HepG2 (cell line): ENCODE measurements around the gene UROS. TPM values are rescaled to one million over a fixed set of nuclear protein-coding genes. Genes with fewer than 3 reads are reported as not detected.

Source experiments
- ATAC-seq: fragments of 200-7000 bp; cut with Tn5 transposase; 3 replicates; pipeline ENCODE4 v1.9.1; 2020; ENCODE audit warnings: mild to moderate bottlenecking, moderate library complexity
- BruUV-seq: library from RNA; stranded (reverse); fragments of 400-500 nt; replicated peaks from 2 replicates; lab custom pipeline; 2021; lab: Mats Ljungman, UMichigan
- CTCF ChIA-PET: fragments of 300-600 bp; formaldehyde crosslinking; extraction: SDS; loops from one replicate; lab custom pipeline; 2021; ENCODE audit warnings: low total read pairs, inconsistent platforms, low intra/inter-chr PET ratio; lab: Yijun Ruan, JAX
- POLR2A ChIA-PET: fragments of 350-600 bp; sonication (Branson Sonifier 250); formaldehyde crosslinking; loops from one replicate; lab custom pipeline; 2020; ENCODE audit warnings: antibody characterized with exemption, inconsistent platforms; lab: Yijun Ruan, JAX
- DNase-seq: peaks from one replicate; pipeline ENCODE4 v3.0.0-alpha.2; 2015; ENCODE audit warnings: low spot score
- FAIRE-seq: peaks from 3 replicates; lab custom pipeline; 2011; peaks lifted over from hg19 to GRCh38; lab: Jason Lieb, UNC
- H2AFZ ChIP-seq: one replicate; pipeline ENCODE4 v1.6.1; 2011; ENCODE audit warnings: low read length, inconsistent platforms
- H3K27ac ChIP-seq: fragments of 300-600 bp; 3 replicates; pipeline ENCODE4 v1.8.0; 2011; ENCODE audit warnings: mixed run types, mild to moderate bottlenecking, mixed read lengths, low read length, inconsistent platforms; ENCODE audit not compliant: insufficient read depth; ENCODE audit errors: extremely low read length
- H3K27me3 ChIP-seq, 2 experiments: fragments of 200-600 bp in 1 of 2; 2 replicates in 1 of 2; 3 replicates in 1 of 2; pipeline versions ENCODE4 v1.6.0 to v1.8.0; 2011; ENCODE audit warnings: low read length in 2 of 2, mild to moderate bottlenecking in 2 of 2, moderate library complexity in 2 of 2, inconsistent platforms in 1 of 2; ENCODE audit not compliant: insufficient read depth in 2 of 2, control insufficient read depth in 1 of 2
- H3K36me3 ChIP-seq, 2 experiments: fragments of 200-600 bp in 1 of 2; replicated peaks in 1 of 2; 2 replicates in 1 of 2; 3 replicates in 1 of 2; pipeline versions ENCODE4 v1.5.1 to v1.8.0; 2011; ENCODE audit warnings: low read length in 2 of 2, inconsistent platforms in 1 of 2; ENCODE audit not compliant: insufficient read depth in 2 of 2, control insufficient read depth in 1 of 2
- H3K4me1 ChIP-seq: 2 replicates; pipeline ENCODE4 v1.5.1; 2012; ENCODE audit warnings: low read length, inconsistent platforms; ENCODE audit not compliant: insufficient read depth
- H3K4me2 ChIP-seq: 2 replicates; pipeline ENCODE4 v1.6.0; 2011; ENCODE audit warnings: low read depth, low read length, inconsistent platforms
- H3K4me3 ChIP-seq, 3 experiments: fragments of 200-600 bp in 1 of 3; sonication (generic), shearing (Covaris generic) in 1 of 3; replicated peaks in 1 of 3; 2 replicates each; pipeline ENCODE4 v1.5.1; 2011 to 2016; ENCODE audit warnings: low read length in 3 of 3, inconsistent platforms in 2 of 3, low read depth in 2 of 3, mild to moderate bottlenecking in 2 of 3, control low read depth in 1 of 3, mixed read lengths in 1 of 3; ENCODE audit not compliant: insufficient read depth in 1 of 3
- H3K79me2 ChIP-seq: one replicate; pipeline ENCODE4 v1.6.1; 2011; ENCODE audit warnings: low read length, inconsistent platforms; ENCODE audit not compliant: insufficient read depth
- H3K9ac ChIP-seq: 2 replicates; pipeline ENCODE4 v1.6.0; 2011; ENCODE audit warnings: mild to moderate bottlenecking, low read depth, low read length, inconsistent platforms; ENCODE audit not compliant: insufficient read depth
- H3K9me3 ChIP-seq: 2 replicates; pipeline ENCODE4 v1.5.1; 2012; ENCODE audit warnings: mild to moderate bottlenecking, low read length
- H4K20me1 ChIP-seq: 2 replicates; pipeline ENCODE4 v1.6.0; 2011; ENCODE audit warnings: inconsistent platforms, mild to moderate bottlenecking, low read length, moderate library complexity; ENCODE audit not compliant: insufficient read depth
- ATF7-NPFF ChIP-seq: sonication (generic); formaldehyde crosslinking; IDR thresholded peaks from 2 replicates; pipeline ENCODE4 v1.8.1; 2023; ENCODE audit warnings: mild to moderate bottlenecking, low read depth, missing genetic modification reagents, moderate library complexity
- CTCF ChIP-seq: sonication (generic); formaldehyde crosslinking; IDR thresholded peaks from 2 replicates; pipeline ENCODE4 v1.5.0; 2020; ENCODE audit warnings: mild to moderate bottlenecking, missing genetic modification reagents, moderate library complexity
- FOXP4 ChIP-seq: sonication (generic); formaldehyde crosslinking; IDR thresholded peaks from 2 replicates; pipeline ENCODE4 v1.4.0; 2020; ENCODE audit warnings: missing genetic modification reagents
- NCOR1 ChIP-seq: fragments of 200-600 bp; sonication (generic); IDR thresholded peaks from 2 replicates; pipeline ENCODE4 v1.7.0; 2017; ENCODE audit warnings: antibody characterized with exemption, low read length, borderline replicate concordance
- STAG1 ChIP-seq: sonication (generic); formaldehyde crosslinking; IDR thresholded peaks from 2 replicates; pipeline ENCODE4 v1.4.0; 2020; ENCODE audit warnings: missing genetic modification reagents
- ZBTB33 ChIP-seq: sonication (generic); formaldehyde crosslinking; IDR thresholded peaks from 2 replicates; pipeline ENCODE4 v1.4.0; 2020; ENCODE audit warnings: missing genetic modification reagents
- WGBS: methylation state at CpG from one replicate; pipeline ENCODE4 v1.1.6; 2017; ENCODE audit warnings: low lambda C conversion rate; 5-methylcytosine and 5-hydroxymethylcytosine counted together
- in situ Hi-C: cut with HindIII; loops from 2 replicates; pipeline ENCODE4 v1.10.0; 2017; ENCODE audit warnings: low pct_unique_long_range_greater_than_20kb; ENCODE audit not compliant: extremely low pct_ligation_motif_present
- intact Hi-C: fragments of 100-400 bp; cut with micrococcal nuclease; formaldehyde crosslinking; loops from one replicate; pipeline ENCODE4 v1.10.0; 2022; ENCODE audit not compliant: unreplicated experiment
- polyA plus RNA-seq, 8 experiments: library from polyadenylated mRNA; depleted of rRNA in 3 of 8; stranded (reverse) in 7 of 8; unstranded in 1 of 8; fragments of >200 nt; fragmentation: Illumina TruSeq in 4 of 8; extraction: Trizol in 4 of 8; gene quantifications; 2 replicates each; pipeline versions ENCODE4 v1.2.1 to v1.2.3, GENCODE V29; 2011 to 2016; ENCODE audit warnings: low read depth in 4 of 8, missing spikeins in 1 of 8, mixed read lengths in 1 of 8; ENCODE audit not compliant: insufficient read depth in 1 of 8
- total RNA-seq, 5 experiments: library from RNA; depleted of rRNA; stranded (reverse); fragments of >200 nt; fragmentation: Illumina TruSeq; extraction: Trizol; gene quantifications; 2 replicates each; pipeline ENCODE4 v1.2.3, GENCODE V29; 2016; ENCODE audit warnings: low read depth in 1 of 5

The UROS gene
- total and polyA plus RNA-seq, 2 of the 13 experiments (the other 11 are each of a cell fraction or from before 2014, with no cell fraction given): 14.8 to 49.9 TPM

DNA sequence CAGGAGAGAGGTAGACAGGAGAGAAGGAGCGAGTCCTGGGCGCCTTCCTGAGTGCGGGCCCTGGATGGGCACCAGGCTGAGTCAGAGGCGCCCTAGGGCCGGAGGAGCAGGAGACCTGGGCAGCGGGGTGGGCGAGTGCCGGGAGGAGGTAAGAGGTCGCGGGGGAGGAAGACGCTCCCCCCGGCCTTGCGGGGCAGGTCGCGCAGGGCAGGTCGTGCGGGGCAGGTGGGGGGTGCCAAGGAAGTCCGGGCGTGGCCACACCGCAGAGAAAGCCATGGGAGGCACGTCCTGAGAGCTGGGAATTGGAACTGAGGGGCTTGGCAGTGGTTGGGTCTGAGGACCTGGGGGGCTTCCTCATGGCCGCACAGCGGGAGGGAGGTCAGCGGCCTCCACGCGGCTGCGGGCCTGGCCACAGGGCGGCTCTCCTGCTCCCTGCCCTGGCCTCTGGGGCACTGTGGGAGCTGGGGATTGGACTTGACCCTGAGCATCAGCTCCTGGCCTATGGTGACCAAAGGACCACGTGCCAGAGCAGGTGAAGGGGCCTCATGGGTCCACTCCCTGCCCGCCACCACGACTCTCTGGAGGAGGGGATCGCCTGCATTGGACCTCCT lies 48.4 kb downstream of the UROS start:
- H3K9me3 ChIP-seq: no peaks in the 10 kb centered on the region
- H3K9ac ChIP-seq: no peak overlapping the region
- BruUV-seq: no TSS peak
- ATAC-seq (peak; percentile 10; the same call in 2 of the 3 replicates), FAIRE-seq (no peak), DNase-seq (no peak)
- ChIA-PET CTCF (no interaction called here), POLR2A (no interaction called here)
- H3K4me1 ChIP-seq: peaks cover 28% of the 10 kb centered on the region
- H3K27me3 ChIP-seq: no peaks in the 10 kb centered on the region; a peak in 3 of 5 replicates
- no peak overlapping the region for H2AFZ ChIP-seq
- peak; percentile 89 for TF ChIP-seq ZBTB33
- TF ChIP-seq CTCF: peak; percentile 47
- no peak for TF ChIP-seq ATF7-NPFF
- peak; percentile 28 for TF ChIP-seq STAG1
- no peak for TF ChIP-seq FOXP4 (CRISPR knock-in tag)
- TF ChIP-seq NCOR1: no peak
- in situ Hi-C loops (no loop called here), intact Hi-C loops (loop anchor here (10.0 kb wide), 1 partner anchor 50 kb away; the partner anchor contains the start of genes BCCIP and UROS)
- H3K4me3 ChIP-seq: no peak overlapping the region
- no peaks in the 10 kb centered on the region for H3K36me3 ChIP-seq
- no peaks in the 10 kb centered on the region for H4K20me1 ChIP-seq
- no peak overlapping the region for H3K4me2 ChIP-seq
- no peak overlapping the region for H3K27ac ChIP-seq
- WGBS: 81% methylated on average over 22 of the region's 32 CpGs
- H3K79me2 ChIP-seq: no peaks in the 10 kb centered on the region
